Astrocyte (in vitro differentiated cells and primary cell): ENCODE data around the gene TLE1. TPM values are rescaled to one million over a fixed set of nuclear protein-coding genes. Genes with fewer than 3 reads are reported as not detected.

Experiments used
- DNase-seq: peaks from one replicate; pipeline ENCODE4 v3.0.0-alpha.2; 2010; ENCODE audit warnings: low read depth
- FAIRE-seq: peaks from 2 replicates; lab custom pipeline; 2011; peaks lifted over from hg19 to GRCh38; lab: Jason Lieb, UNC
- H2AFZ ChIP-seq: 2 replicates; pipeline ENCODE4 v1.6.0; 2012; ENCODE audit warnings: low read depth, low read length, inconsistent platforms
- H3K27ac ChIP-seq: 2 replicates; pipeline ENCODE4 v1.5.1; 2011; ENCODE audit warnings: low read depth, low read length, inconsistent platforms
- H3K27me3 ChIP-seq: 2 replicates; pipeline ENCODE4 v1.6.0; 2011; ENCODE audit warnings: low read length, inconsistent platforms; ENCODE audit not compliant: insufficient read depth
- H3K36me3 ChIP-seq: 2 replicates; pipeline ENCODE4 v1.5.1; 2011; ENCODE audit warnings: low read length, inconsistent platforms; ENCODE audit not compliant: insufficient read depth
- H3K4me1 ChIP-seq: 2 replicates; pipeline ENCODE4 v1.5.1; 2011; ENCODE audit warnings: low read length, inconsistent platforms; ENCODE audit not compliant: insufficient read depth
- H3K4me2 ChIP-seq: 2 replicates; pipeline ENCODE4 v1.6.0; 2012; ENCODE audit warnings: low read length, inconsistent platforms
- H3K4me3 ChIP-seq: 2 replicates; pipeline ENCODE4 v1.5.1; 2011; ENCODE audit warnings: low read depth, mild to moderate bottlenecking, low read length, inconsistent platforms; ENCODE audit not compliant: insufficient read depth
- H3K79me2 ChIP-seq: 2 replicates; pipeline ENCODE4 v1.6.0; 2012; ENCODE audit warnings: mild to moderate bottlenecking, low read length, inconsistent platforms; ENCODE audit not compliant: insufficient read depth
- H3K9ac ChIP-seq: 2 replicates; pipeline ENCODE4 v1.6.0; 2012; ENCODE audit warnings: mild to moderate bottlenecking, low read length, inconsistent platforms
- H3K9me3 ChIP-seq: 2 replicates; pipeline ENCODE4 v1.5.1; 2012; ENCODE audit warnings: low read depth, mild to moderate bottlenecking, low read length, inconsistent platforms; ENCODE audit not compliant: insufficient read depth
- H4K20me1 ChIP-seq: 2 replicates; pipeline ENCODE4 v1.6.0; 2012; ENCODE audit warnings: low read length, inconsistent platforms; ENCODE audit not compliant: insufficient read depth
- H3K27ac Mint-ChIP-seq: one replicate; pipeline ENCODE4 v1.8.0; 2021; ENCODE audit warnings: mild to moderate bottlenecking, mixed read lengths; ENCODE audit not compliant: unreplicated experiment
- H3K27me3 Mint-ChIP-seq: one replicate; pipeline ENCODE4 v1.8.0; 2021; ENCODE audit warnings: low read depth, mixed read lengths; ENCODE audit not compliant: unreplicated experiment
- H3K36me3 Mint-ChIP-seq: one replicate; pipeline ENCODE4 v1.8.0; 2021; ENCODE audit warnings: low read depth, mixed read lengths; ENCODE audit not compliant: unreplicated experiment
- H3K4me1 Mint-ChIP-seq: one replicate; pipeline ENCODE4 v1.8.0; 2021; ENCODE audit warnings: low read depth, mixed read lengths; ENCODE audit not compliant: unreplicated experiment
- H3K4me3 Mint-ChIP-seq: one replicate; pipeline ENCODE4 v1.8.0; 2021; ENCODE audit warnings: mild to moderate bottlenecking, moderate library complexity, mixed read lengths; ENCODE audit not compliant: unreplicated experiment
- H3K9me3 Mint-ChIP-seq: one replicate; pipeline ENCODE4 v1.8.0; 2021; ENCODE audit warnings: mild to moderate bottlenecking, mixed read lengths; ENCODE audit not compliant: unreplicated experiment
- CTCF ChIP-seq: IDR thresholded peaks from 2 replicates; pipeline ENCODE4 v1.5.1; 2011; ENCODE audit warnings: low read depth, mild to moderate bottlenecking, inconsistent platforms, low read length, moderate library complexity; ENCODE audit not compliant: insufficient read depth
- EZH2 ChIP-seq: IDR thresholded peaks from 2 replicates; pipeline ENCODE4 v1.6.1; 2012; ENCODE audit warnings: mild to moderate bottlenecking, low read length, inconsistent platforms; ENCODE audit not compliant: insufficient read depth
- total RNA-seq: library from RNA; stranded (reverse); gene quantifications from 2 replicates; pipeline ENCODE4 v1.2.1, GENCODE V29; 2021

TLE1 gene
- total RNA-seq, 1 donor from 2014 or later, result 29.6 TPM

GRCh38 chr9:81628897-81629296, 60.5 kb downstream of the TLE1 start:
- H3K79me2 ChIP-seq, result no peaks in the 10 kb centered on the region
- FAIRE-seq (no peak), DNase-seq (peak; percentile 24)
- H3K4me2 ChIP-seq, result no peak overlapping the region
- H3K27me3 Mint-ChIP-seq, result no peaks in the 10 kb centered on the region
- no peaks in the 10 kb centered on the region for H3K9me3 ChIP-seq
- no peak overlapping the region for H3K27ac ChIP-seq
- TF ChIP-seq EZH2, result no peak
- TF ChIP-seq CTCF, result no peak
- H3K27ac Mint-ChIP-seq, result no peak overlapping the region
- H3K4me1 Mint-ChIP-seq, result peaks cover 19% of the 10 kb centered on the region
- H3K27me3 ChIP-seq, result no peaks in the 10 kb centered on the region
- H4K20me1 ChIP-seq, result no peaks in the 10 kb centered on the region
- no peaks in the 10 kb centered on the region for H3K9me3 Mint-ChIP-seq
- no peak overlapping the region for H2AFZ ChIP-seq
- no peak overlapping the region for H3K4me3 Mint-ChIP-seq
- H3K36me3 Mint-ChIP-seq, result no peaks in the 10 kb centered on the region
- peaks cover 21% of the 10 kb centered on the region for H3K4me1 ChIP-seq
- no peak overlapping the region for H3K9ac ChIP-seq
- H3K36me3 ChIP-seq, result no peaks in the 10 kb centered on the region
- H3K4me3 ChIP-seq, result no peak overlapping the region

- H3K79me2 ChIP-seq, result no peaks in the 10 kb centered on the region
- no peaks in the 10 kb centered on the region for H3K27me3 Mint-ChIP-seq
These were observed 61.9 kb downstream of the TLE1 start for GRCh38 chr9:81627481-81627880.

More at GRCh38 chr9:81627481-81627880, 61.9 kb downstream of the TLE1 start:
- DNase-seq, result no peak
- Mint-ChIP-seq H3K27ac (no peak overlapping the region), H3K9me3 (no peaks in the 10 kb centered on the region), H3K4me3 (no peak overlapping the region), H3K4me1 (peaks cover 14% of the 10 kb centered on the region), H3K36me3 (no peaks in the 10 kb centered on the region)
- Histone ChIP-seq H2AFZ (no peak overlapping the region), H3K36me3 (no peaks in the 10 kb centered on the region), H3K27ac (no peak overlapping the region), H3K9ac (no peak overlapping the region), H3K27me3 (no peaks in the 10 kb centered on the region), H3K4me2 (no peak overlapping the region), H4K20me1 (no peaks in the 10 kb centered on the region), H3K9me3 (no peaks in the 10 kb centered on the region), H3K4me3 (no peak overlapping the region), H3K4me1 (peaks cover 13% of the 10 kb centered on the region)
- no peak for TF ChIP-seq EZH2
- no peak for TF ChIP-seq CTCF
- no peak for FAIRE-seq
